ENCODE measurements around the gene PLOD1.

GRCh38 chr1:12001996-12002493 lies 67.5 kb downstream of the PLOD1 start:
- TF ChIP-seq, protein P1, sequence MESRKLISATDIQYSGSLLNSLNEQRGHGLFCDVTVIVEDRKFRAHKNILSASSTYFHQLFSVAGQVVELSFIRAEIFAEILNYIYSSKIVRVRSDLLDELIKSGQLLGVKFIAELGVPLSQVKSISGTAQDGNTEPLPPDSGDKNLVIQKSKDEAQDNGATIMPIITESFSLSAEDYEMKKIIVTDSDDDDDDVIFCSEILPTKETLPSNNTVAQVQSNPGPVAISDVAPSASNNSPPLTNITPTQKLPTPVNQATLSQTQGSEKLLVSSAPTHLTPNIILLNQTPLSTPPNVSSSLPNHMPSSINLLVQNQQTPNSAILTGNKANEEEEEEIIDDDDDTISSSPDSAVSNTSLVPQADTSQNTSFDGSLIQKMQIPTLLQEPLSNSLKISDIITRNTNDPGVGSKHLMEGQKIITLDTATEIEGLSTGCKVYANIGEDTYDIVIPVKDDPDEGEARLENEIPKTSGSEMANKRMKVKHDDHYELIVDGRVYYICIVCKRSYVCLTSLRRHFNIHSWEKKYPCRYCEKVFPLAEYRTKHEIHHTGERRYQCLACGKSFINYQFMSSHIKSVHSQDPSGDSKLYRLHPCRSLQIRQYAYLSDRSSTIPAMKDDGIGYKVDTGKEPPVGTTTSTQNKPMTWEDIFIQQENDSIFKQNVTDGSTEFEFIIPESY (IDR thresholded peaks at IDR 0.05) = no peak
- TF ChIP-seq TCF7 (IDR thresholded peaks at IDR 0.05; ENCODE audit: borderline replicate concordance) = no peak
- TF ChIP-seq, protein P2, sequence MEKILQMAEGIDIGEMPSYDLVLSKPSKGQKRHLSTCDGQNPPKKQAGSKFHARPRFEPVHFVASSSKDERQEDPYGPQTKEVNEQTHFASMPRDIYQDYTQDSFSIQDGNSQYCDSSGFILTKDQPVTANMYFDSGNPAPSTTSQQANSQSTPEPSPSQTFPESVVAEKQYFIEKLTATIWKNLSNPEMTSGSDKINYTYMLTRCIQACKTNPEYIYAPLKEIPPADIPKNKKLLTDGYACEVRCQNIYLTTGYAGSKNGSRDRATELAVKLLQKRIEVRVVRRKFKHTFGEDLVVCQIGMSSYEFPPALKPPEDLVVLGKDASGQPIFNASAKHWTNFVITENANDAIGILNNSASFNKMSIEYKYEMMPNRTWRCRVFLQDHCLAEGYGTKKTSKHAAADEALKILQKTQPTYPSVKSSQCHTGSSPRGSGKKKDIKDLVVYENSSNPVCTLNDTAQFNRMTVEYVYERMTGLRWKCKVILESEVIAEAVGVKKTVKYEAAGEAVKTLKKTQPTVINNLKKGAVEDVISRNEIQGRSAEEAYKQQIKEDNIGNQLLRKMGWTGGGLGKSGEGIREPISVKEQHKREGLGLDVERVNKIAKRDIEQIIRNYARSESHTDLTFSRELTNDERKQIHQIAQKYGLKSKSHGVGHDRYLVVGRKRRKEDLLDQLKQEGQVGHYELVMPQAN (conservative IDR thresholded peaks at IDR 0.05) = no peak
- TF ChIP-seq TCF12 (IDR thresholded peaks at IDR 0.05; ENCODE audit: low read depth, low read length) = no peak
- TF ChIP-seq, protein P3, sequence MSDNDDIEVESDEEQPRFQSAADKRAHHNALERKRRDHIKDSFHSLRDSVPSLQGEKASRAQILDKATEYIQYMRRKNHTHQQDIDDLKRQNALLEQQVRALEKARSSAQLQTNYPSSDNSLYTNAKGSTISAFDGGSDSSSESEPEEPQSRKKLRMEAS (IDR thresholded peaks at IDR 0.05; ENCODE audit: low read depth, low read length) = no peak
- no peak for TF ChIP-seq POLR2A (IDR thresholded peaks at IDR 0.05; ENCODE audit: low read depth, low read length)
- no peak for TF ChIP-seq CTCF (IDR thresholded peaks at IDR 0.05 in 2 of 3, conservative IDR thresholded peaks at IDR 0.05 in 1 of 3; ENCODE audit: control insufficient read depth in 2 of 3, extremely low read depth in 1 of 3, insufficient read depth in 1 of 3, low read depth in 3 of 3, low read length in 3 of 3)
- TF ChIP-seq BCL3 (IDR thresholded peaks at IDR 0.05; ENCODE audit: borderline replicate concordance, insufficient read depth, low read depth, low read length, poor library complexity, severe bottlenecking) = no peak
- TF ChIP-seq ZNF24 (IDR thresholded peaks at IDR 0.05) = no peak
- no peak for TF ChIP-seq MYC (IDR thresholded peaks at IDR 0.05; ENCODE audit: insufficient read depth, insufficient read length, insufficient replicate concordance, low read length, severe bottlenecking)
- TF ChIP-seq NFYB (IDR thresholded peaks at IDR 0.05; ENCODE audit: insufficient read depth, low read depth, low read length) = no peak
- TF ChIP-seq, protein P4, sequence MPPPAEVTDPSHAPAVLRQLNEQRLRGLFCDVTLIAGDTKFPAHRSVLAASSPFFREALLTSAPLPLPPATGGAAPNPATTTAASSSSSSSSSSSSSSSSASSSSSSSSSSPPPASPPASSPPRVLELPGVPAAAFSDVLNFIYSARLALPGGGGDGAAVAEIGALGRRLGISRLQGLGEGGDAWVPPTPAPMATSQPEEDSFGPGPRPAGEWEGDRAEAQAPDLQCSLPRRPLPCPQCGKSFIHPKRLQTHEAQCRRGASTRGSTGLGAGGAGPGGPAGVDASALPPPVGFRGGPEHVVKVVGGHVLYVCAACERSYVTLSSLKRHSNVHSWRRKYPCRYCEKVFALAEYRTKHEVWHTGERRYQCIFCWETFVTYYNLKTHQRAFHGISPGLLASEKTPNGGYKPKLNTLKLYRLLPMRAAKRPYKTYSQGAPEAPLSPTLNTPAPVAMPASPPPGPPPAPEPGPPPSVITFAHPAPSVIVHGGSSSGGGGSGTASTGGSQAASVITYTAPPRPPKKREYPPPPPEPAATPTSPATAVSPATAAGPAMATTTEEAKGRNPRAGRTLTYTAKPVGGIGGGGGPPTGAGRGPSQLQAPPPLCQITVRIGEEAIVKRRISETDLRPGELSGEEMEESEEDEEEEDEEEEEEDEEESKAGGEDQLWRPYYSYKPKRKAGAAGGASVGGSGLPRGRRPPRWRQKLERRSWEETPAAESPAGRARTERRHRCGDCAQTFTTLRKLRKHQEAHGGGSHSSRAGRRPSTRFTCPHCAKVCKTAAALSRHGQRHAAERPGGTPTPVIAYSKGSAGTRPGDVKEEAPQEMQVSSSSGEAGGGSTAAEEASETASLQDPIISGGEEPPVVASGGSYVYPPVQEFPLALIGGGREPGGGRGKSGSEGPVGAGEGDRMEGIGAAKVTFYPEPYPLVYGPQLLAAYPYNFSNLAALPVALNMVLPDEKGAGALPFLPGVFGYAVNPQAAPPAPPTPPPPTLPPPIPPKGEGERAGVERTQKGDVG (CRISPR knock-in tag; IDR thresholded peaks at IDR 0.05) = no peak
- TF ChIP-seq CEBPZ (IDR thresholded peaks at IDR 0.05; ENCODE audit: low read depth, low read length) = no peak

Measured in GM12878 (cell line).